Esophagus squamous epithelium (tissue), 5 donors: ENCODE data around the gene CHIC2. TPM values are rescaled to one million over a fixed set of nuclear protein-coding genes. Genes with fewer than 3 reads are reported as not detected.

ENCODE experiments used
- DNase-seq: peaks from one replicate; lab custom pipeline; 2025; lab: John Stamatoyannopoulos, UW
- H3K27ac ChIP-seq, 4 donors: fragments of 200-600 bp; sonication (generic); one replicate each; pipeline ENCODE4 v1.5.1; 2016 to 2019; ENCODE audit warnings: mild to moderate bottlenecking in 1 of 4
- H3K27me3 ChIP-seq, 4 donors: fragments of 200-600 bp; sonication (generic); 1 replicate in 3 of 4; 2 replicates in 1 of 4; pipeline versions ENCODE4 v1.5.1 to v1.6.0; 2017 to 2021; ENCODE audit warnings: antibody characterized with exemption in 1 of 4
- H3K36me3 ChIP-seq, 3 donors: fragments of 200-600 bp; sonication (generic); one replicate each; pipeline ENCODE4 v1.5.1; 2016 to 2019
- H3K4me1 ChIP-seq, 3 donors: fragments of 200-600 bp; sonication (generic); one replicate each; pipeline ENCODE4 v1.5.1; 2017 to 2019
- H3K4me3 ChIP-seq, 4 donors: fragments of 200-600 bp; sonication (generic); 1 replicate in 3 of 4; 2 replicates in 1 of 4; pipeline ENCODE4 v1.5.1; 2016 to 2019; ENCODE audit warnings: mild to moderate bottlenecking in 2 of 4, moderate library complexity in 1 of 4
- H3K9me3 ChIP-seq, 3 donors: fragments of 200-600 bp; sonication (generic); one replicate each; pipeline ENCODE4 v1.5.1; 2016 to 2019
- CTCF ChIP-seq, 6 experiments: fragments of 450-650 bp in 4 of 6; fragments of 200-600 bp in 2 of 6; sonication (generic) in 2 of 6; IDR thresholded peaks; one replicate each; pipeline ENCODE4 v1.5.1; 2016 to 2019; ENCODE audit warnings: antibody characterized with exemption in 6 of 6, mild to moderate bottlenecking in 4 of 6, moderate library complexity in 4 of 6
- POLR2A ChIP-seq, 4 donors: fragments of 450-650 bp; IDR thresholded peaks; one replicate each; pipeline ENCODE4 v1.6.1; 2017; ENCODE audit warnings: antibody characterized with exemption in 4 of 4, mild to moderate bottlenecking in 4 of 4, moderate library complexity in 3 of 4
- WGBS, 2 donors: methylation state at CpG; one replicate each; pipeline ENCODE4 v1.1.5; 2018; 5-methylcytosine and 5-hydroxymethylcytosine counted together
- intact Hi-C: fragments of 100-400 bp; cut with DNase I; formaldehyde crosslinking; loops from one replicate; pipeline ENCODE4 v1.15.0; 2022
- total RNA-seq, 4 donors: library from RNA; depleted of rRNA; stranded (reverse); fragments of >200 nt; gene quantifications; one replicate each; pipeline ENCODE4 v1.1.0, GENCODE V29; 2016
- donor health status: DM: yes; HTN: yes; CAD: no.

Gene CHIC2
- total RNA-seq, 4 donors from 2014 or later = 40.4 to 56.0 (median 44.7) TPM

GRCh38 chr4:54061873-54062272 is 2.5 kb downstream of the CHIC2 start:
- Histone ChIP-seq H3K9me3 (no peaks in the 10 kb centered on the region), H3K4me3 (peak overlapping the region in 3 of 4 donors; percentile 93 to 98 (median 95)), H3K36me3 (no peaks in the 10 kb centered on the region), H3K4me1 (peaks cover 27 to 83% (median 56%) of the 10 kb centered on the region in 3 donors), H3K27me3 (no peaks in the 10 kb centered on the region), H3K27ac (peak overlapping the region in 1 of 4 donors; percentile 97)
- intact Hi-C loops = no loop called here
- 76 to 88% methylated on average over 1 of the region's 1 CpG for WGBS, 2 donors
- TF ChIP-seq CTCF (IDR thresholded peaks at IDR 0.05) (no peak), POLR2A (IDR thresholded peaks at IDR 0.05) (no peak)
- no peak for DNase-seq

GRCh38 chr4:54061067-54061466 is 3.3 kb downstream of the CHIC2 start:
- intact Hi-C loops = no loop called here
- H3K36me3 ChIP-seq = no peaks in the 10 kb centered on the region
- WGBS, 2 donors = 46 to 57% methylated on average over 3 of the region's 3 CpGs
- peak overlapping the region in 1 of 4 donors; percentile 95 for H3K4me3 ChIP-seq
- no peak for TF ChIP-seq CTCF (IDR thresholded peaks at IDR 0.05)
- TF ChIP-seq POLR2A (IDR thresholded peaks at IDR 0.05) = no peak
- no peak overlapping the region for H3K27ac ChIP-seq
- H3K9me3 ChIP-seq = no peaks in the 10 kb centered on the region
- no peaks in the 10 kb centered on the region for H3K27me3 ChIP-seq
- H3K4me1 ChIP-seq = peaks cover 23 to 81% (median 56%) of the 10 kb centered on the region in 3 donors
- no peak for DNase-seq

- no peak for DNase-seq
- intact Hi-C loops = no loop called here
- peaks cover 15 to 72% (median 46%) of the 10 kb centered on the region in 3 donors for H3K4me1 ChIP-seq
- no peaks in the 10 kb centered on the region for H3K27me3 ChIP-seq
- TF ChIP-seq CTCF (IDR thresholded peaks at IDR 0.05) (no peak), POLR2A (IDR thresholded peaks at IDR 0.05) (no peak)
- peak overlapping the region in 1 of 4 donors; percentile 14 for H3K4me3 ChIP-seq
- H3K27ac ChIP-seq = no peak overlapping the region
- no peaks in the 10 kb centered on the region for H3K36me3 ChIP-seq
- 68 to 74% methylated on average over 2 of the region's 2 CpGs for WGBS, 2 donors
- H3K9me3 ChIP-seq = no peaks in the 10 kb centered on the region
These were observed 4.3 kb downstream of the CHIC2 start for GRCh38 chr4:54060116-54060515.

GRCh38 chr4:54058171-54058570 is 6.2 kb downstream of the CHIC2 start:
- Histone ChIP-seq H3K27ac (no peak overlapping the region), H3K27me3 (no peaks in the 10 kb centered on the region), H3K4me1 (peaks cover 15 to 78% (median 43%) of the 10 kb centered on the region in 3 donors), H3K4me3 (no peak overlapping the region), H3K36me3 (no peaks in the 10 kb centered on the region), H3K9me3 (no peaks in the 10 kb centered on the region)
- DNase-seq = no peak
- TF ChIP-seq POLR2A (IDR thresholded peaks at IDR 0.05) (no peak), CTCF (IDR thresholded peaks at IDR 0.05) (no peak)
- intact Hi-C loops = no loop called here
- 63 to 70% methylated on average over 3 of the region's 3 CpGs for WGBS, 2 donors

GRCh38 chr4:54056360-54056759 is 8.0 kb downstream of the CHIC2 start:
- Histone ChIP-seq H3K4me3 (no peak overlapping the region), H3K4me1 (peaks cover 5 to 70% (median 38%) of the 10 kb centered on the region in 3 donors), H3K27ac (no peak overlapping the region), H3K36me3 (no peaks in the 10 kb centered on the region), H3K9me3 (no peaks in the 10 kb centered on the region), H3K27me3 (no peaks in the 10 kb centered on the region)
- intact Hi-C loops = no loop called here
- DNase-seq = no peak
- TF ChIP-seq POLR2A (IDR thresholded peaks at IDR 0.05) (no peak), CTCF (IDR thresholded peaks at IDR 0.05) (no peak)
